Measurements from ENCODE around the gene PPP2R5A.
A peak's percentile ranks its signal among the peaks of the same experiment; 100 is the strongest.
"Not testable (repeated sequence)": the region's sequence is repeated elsewhere in the genome, so short reads cannot be mapped to it uniquely, and the experiment has no call there.

PPP2R5A gene

DNA sequence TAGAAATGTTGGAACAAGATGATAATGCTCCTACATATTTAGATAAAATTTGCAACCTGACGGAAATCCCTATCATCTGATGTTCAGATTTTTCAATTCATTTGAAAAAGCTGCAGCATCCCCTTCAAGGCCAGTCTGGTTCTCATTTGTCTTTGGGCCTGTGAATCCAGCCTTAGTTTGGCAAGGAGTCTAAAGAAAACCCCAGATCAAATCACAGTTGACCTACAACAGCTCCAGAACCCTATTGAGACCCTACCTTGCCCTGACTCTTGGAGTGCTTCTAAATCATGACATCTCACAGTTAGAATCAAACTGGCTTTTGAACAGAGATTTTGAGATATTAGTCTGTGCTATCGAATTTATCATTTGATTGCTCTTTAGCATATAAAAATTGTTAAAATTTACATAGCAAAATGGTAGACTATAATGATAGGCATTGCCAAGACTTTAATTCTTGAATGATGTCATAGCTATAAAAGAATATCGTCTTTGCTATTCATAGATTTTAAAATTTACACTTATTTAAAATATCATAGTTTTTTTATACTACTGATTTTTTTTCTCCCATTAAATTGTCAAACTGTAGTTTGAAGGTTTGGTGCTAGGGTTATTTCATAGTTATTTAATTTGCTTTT, 2.2 kb downstream of the PPP2R5A start:
- no peak for DNase-seq (ENCODE audit: low read depth)
- H3K4me3 ChIP-seq (ENCODE audit: control insufficient read depth, low read depth, low read length) = peak overlapping the region; percentile 93
- TF ChIP-seq, protein P1, sequence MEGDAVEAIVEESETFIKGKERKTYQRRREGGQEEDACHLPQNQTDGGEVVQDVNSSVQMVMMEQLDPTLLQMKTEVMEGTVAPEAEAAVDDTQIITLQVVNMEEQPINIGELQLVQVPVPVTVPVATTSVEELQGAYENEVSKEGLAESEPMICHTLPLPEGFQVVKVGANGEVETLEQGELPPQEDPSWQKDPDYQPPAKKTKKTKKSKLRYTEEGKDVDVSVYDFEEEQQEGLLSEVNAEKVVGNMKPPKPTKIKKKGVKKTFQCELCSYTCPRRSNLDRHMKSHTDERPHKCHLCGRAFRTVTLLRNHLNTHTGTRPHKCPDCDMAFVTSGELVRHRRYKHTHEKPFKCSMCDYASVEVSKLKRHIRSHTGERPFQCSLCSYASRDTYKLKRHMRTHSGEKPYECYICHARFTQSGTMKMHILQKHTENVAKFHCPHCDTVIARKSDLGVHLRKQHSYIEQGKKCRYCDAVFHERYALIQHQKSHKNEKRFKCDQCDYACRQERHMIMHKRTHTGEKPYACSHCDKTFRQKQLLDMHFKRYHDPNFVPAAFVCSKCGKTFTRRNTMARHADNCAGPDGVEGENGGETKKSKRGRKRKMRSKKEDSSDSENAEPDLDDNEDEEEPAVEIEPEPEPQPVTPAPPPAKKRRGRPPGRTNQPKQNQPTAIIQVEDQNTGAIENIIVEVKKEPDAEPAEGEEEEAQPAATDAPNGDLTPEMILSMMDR (conservative IDR thresholded peaks at IDR 0.05; ENCODE audit: control insufficient read depth, insufficient read depth, low read depth, low read length) = no peak

DNA sequence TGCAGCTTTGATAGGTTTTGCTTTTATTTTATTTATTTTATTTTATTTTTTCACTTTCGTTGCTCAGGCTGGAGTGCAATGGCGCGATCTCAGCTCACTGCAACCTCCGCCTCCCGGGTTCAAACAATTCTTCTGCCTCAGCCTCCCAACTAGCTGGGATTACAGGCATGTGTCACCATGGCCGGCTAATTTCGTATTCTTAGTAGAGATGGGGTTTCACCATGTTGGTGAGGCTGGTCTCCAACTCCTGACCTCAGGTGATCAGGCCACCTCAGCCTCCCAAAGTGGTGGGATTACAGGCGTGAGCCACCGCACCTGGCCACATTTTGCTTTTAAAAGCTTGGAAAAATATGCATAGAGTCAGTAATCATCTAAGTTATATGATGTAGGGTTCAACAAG, 2.8 kb downstream of the PPP2R5A start:
- H3K4me3 ChIP-seq (ENCODE audit: control insufficient read depth, low read depth, low read length) = peak overlapping the region; percentile 7
- DNase-seq (ENCODE audit: low read depth) = not testable (repeated sequence)

DNA sequence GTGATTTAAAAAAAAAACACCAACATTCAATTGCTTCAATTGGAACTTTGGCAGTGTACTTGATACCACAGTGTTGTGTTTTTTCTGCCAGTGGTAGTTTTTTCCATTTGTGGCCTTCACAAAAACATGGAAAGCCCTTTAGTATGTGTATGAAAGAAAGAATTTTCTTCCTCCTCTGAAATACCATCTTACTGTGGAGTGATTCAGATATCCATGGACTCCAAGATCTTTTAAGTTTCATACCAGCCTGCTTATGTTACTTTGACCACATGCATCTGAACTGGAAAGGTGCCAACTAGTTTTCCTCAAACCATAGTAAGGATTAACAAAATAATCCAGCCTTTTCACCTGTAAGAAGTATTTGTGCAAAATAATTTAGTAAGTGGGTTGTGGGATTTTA, 3.4 kb downstream of the PPP2R5A start:
- TF ChIP-seq, protein P1 (conservative IDR thresholded peaks at IDR 0.05; ENCODE audit: control insufficient read depth, insufficient read depth, low read depth, low read length) = no peak
- H3K4me3 ChIP-seq (ENCODE audit: control insufficient read depth, low read depth, low read length) = no peak overlapping the region
- DNase-seq (ENCODE audit: low read depth) = peak; percentile 61

DNA sequence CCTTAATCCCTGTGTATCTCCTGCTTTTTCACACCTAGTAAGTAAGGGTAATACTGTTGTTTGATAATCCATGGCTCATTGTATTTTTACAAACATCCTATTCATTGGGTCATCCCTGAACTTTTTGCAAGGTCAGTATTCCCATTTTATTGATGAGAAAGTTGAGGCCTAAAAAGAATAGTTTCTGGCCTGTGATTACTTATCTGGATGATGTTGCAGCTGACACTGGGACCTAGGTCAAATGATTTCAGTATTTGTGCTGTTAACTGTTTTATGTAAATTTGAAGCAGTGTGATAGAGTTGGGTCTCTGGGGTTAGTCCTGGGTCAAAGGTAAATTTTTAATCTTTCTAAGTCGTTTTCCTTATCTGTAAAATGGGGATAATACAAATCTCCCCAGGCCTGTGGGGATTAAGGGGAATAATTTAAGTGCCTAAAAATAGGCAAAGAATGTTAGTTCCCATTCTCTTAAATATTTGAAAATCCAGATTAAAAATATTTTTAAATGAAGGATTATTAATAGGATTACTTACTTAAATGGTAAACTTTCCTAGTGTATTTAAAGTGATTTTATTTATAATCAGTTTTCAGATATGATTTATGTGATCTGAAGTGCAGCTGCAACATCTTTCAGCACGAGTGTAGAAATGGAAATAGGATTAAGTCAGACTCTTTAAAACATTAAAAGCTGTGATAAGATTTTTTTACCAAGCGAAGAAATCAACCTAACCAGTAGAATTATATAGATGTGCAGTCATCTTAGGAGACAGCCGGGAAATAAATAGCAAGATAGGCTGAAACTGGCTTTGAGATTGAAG, 4.3 kb downstream of the PPP2R5A start:
- DNase-seq (ENCODE audit: low read depth) = no peak

DNA sequence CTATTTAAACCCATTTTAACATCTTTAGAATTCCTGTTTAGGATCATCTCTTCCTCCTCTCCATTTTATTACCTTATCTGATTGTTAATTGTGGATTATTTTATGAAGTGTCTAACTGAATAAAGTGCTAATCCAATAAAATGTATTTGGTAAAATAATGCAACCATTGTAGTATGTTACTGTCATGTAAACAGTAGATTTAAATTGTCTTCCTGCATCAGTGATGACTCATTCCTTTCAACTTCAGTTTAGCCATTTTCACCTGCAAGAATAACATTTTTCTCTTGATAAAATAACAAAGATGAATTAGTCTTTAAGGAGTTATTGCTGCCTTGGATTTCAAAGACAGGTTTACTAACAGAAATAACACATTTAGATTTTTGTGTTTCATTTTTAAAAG, 5.4 kb downstream of the PPP2R5A start:
- TF ChIP-seq, protein P1 (conservative IDR thresholded peaks at IDR 0.05; ENCODE audit: control insufficient read depth, insufficient read depth, low read depth, low read length) = no peak
- DNase-seq (ENCODE audit: low read depth) = peak; percentile 25
- H3K4me3 ChIP-seq (ENCODE audit: control insufficient read depth, low read depth, low read length) = no peak overlapping the region

More for the DNA sequence above, 4.3 kb downstream of the PPP2R5A start:
- TF ChIP-seq, protein P1 (conservative IDR thresholded peaks at IDR 0.05; ENCODE audit: control insufficient read depth, insufficient read depth, low read depth, low read length) = no peak
- H3K4me3 ChIP-seq (ENCODE audit: control insufficient read depth, low read depth, low read length) = no peak overlapping the region

DNA sequence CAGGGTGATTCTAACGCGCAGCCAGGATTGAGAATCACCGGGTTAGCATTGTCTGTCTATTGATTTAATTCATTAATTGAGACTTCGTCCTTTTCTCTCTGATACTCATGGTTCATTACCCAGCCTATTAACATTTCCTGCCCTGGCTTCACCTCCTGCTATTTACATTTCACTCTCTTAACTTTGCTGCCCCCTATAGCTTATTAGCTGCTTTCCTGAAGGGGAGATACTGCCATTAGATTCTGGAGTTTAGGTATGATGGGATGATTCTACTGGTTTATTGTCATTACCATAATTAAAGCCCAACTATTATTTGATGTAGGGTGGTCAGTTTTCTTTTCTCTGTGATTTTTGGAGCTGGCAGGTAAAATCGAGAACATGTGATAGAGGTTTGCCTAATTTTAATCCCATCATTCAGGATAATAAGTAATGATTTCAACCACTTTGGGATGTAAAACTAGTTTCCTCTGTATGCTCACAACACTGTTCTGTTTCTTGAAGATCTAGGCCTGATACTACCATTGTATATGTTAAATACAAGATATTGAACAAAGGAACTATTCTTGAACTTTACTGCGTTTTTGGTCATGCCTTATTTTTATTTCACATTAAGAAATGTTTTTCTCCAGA, 6.4 kb downstream of the PPP2R5A start:
- TF ChIP-seq, protein P1 (conservative IDR thresholded peaks at IDR 0.05; ENCODE audit: control insufficient read depth, insufficient read depth, low read depth, low read length) = peak; percentile 83
- DNase-seq (ENCODE audit: low read depth) = peak; percentile 64
- no peak overlapping the region for H3K4me3 ChIP-seq (ENCODE audit: control insufficient read depth, low read depth, low read length)

Measured in fibroblast of mammary gland (primary cell).